HG03280 (cell line): ENCODE results near the gene CDK12.

ENCODE experiments used
- ATAC-seq: cut with Tn5 transposase; IDR thresholded peaks from one replicate; pipeline ENCODE4 v1.9.1; 2021; ENCODE audit warnings: mild to moderate bottlenecking, moderate library complexity; ENCODE audit not compliant: unreplicated experiment

CDK12 gene

GRCh38 chr17:39548494-39549225 lies 87.4 kb downstream of the CDK12 start:
- no peak for ATAC-seq

GRCh38 chr17:39549747-39550573 lies 88.7 kb downstream of the CDK12 start:
- ATAC-seq, result no peak

DNA sequence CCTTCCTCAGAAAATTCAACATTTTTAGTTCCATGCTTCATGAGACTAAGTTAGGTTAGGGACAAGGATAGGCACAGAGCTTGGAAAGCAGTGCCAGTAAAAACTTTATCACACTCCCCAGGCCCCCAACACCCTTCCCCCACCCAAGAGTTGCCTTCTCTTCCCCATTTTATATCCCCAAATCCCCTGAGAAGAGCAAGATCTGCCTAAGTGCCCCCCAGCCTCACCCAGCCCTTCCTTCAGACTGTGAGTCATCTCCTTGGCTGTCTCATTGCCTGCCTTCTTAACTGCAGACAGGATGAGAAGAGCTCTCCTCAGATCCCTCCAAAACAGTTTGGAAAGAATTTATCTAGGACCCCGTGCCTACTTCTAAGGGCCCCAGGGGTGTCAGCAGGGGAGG lies 90.6 kb downstream of the CDK12 start:
- no peak for ATAC-seq

GRCh38 chr17:39553341-39553945 lies 92.2 kb downstream of the CDK12 start:
- no peak for ATAC-seq

GRCh38 chr17:39555368-39555767 lies 94.1 kb downstream of the CDK12 start:
- no peak for ATAC-seq

DNA sequence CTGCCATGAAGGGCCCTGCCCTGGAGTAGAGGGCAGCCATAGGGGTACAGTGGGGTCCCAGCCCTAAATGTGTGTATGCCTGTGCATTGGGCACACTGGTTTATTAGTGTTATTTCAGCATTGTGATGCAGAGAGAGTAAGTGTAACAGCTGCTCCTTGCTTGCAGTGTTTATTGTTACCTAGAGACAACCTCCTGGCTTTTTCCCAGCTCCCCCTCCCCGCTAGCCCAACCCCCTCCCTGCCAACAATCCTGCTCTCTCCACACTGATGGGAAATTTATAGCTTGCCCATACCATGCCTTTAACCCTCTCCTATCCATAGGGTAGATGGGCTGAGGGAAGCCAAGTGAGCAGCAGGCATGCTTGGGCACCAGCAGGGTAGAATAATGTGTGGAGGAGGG lies 95.1 kb downstream of the CDK12 start:
- ATAC-seq, result no peak

DNA sequence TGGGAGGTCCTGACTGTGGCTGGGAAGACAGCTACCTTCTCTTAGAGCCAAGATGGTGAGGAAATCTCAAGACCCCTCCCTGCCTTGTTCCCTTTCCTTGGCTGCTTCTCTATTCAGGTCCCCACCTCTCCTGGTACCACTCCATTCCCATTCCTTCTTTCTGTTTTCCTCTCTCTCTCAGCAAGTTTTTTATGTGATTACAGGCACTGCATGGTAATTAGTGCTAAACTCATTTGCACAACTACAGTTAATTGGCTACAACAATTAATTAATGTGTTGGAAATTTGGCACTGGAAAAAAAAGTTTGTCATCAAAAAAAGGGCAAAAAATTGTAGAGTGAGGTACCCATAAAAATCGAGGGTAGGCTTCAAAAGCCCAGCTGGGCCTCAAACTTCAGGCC lies 101.1 kb downstream of the CDK12 start:
- ATAC-seq, result no peak

DNA sequence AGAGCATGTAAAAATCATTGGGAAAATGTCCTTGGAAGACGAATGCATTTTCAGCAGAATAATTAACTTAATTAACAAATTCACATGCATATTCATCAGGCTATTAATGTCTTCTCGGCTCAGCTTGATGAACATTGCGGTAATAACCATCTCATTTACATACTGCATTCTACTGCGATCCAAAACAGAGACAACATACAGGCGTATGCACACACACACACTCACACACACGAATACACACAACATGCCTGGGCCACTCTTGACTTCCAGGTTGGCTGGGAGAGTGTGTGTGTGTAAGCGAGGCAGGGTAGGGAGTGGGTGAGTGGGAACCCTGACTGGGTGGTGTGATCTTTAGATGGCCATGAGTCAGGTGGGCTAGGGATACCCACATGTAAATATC lies 101.7 kb downstream of the CDK12 start:
- no peak for ATAC-seq

- ATAC-seq, result no peak
Measured at GRCh38 chr17:39563476-39563875, 102.2 kb downstream of the CDK12 start.

DNA sequence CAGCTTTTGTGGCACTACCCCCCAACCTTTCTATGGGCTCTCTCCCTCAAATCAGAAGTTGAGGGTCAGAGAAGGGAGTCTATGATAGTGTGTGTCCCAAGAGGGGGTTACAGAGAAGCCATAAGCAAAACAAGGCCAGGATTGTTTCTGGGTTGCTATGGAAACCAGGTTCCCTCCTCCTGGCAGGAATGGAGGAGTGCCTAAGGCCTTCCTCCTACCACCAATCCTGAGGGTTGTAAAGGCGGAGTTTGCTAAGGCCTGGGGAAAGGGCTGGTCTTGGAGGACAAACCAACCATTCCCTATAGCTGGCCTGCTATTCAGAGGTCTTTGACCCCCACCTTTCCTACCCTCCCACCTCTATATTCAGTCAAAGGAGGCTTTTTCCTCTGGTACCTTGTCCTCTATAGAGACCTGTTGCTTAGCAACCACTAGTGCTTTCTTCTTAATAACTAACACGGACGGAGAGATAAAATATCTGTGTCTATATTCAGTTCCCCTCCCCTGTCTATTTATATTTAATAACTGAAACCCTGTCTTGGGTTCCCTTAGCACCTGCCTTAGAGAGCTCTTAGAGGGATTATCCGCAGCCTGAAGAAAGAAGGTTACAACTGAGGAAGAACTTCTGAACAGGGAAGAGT lies 103.0 kb downstream of the CDK12 start:
- no peak for ATAC-seq

DNA sequence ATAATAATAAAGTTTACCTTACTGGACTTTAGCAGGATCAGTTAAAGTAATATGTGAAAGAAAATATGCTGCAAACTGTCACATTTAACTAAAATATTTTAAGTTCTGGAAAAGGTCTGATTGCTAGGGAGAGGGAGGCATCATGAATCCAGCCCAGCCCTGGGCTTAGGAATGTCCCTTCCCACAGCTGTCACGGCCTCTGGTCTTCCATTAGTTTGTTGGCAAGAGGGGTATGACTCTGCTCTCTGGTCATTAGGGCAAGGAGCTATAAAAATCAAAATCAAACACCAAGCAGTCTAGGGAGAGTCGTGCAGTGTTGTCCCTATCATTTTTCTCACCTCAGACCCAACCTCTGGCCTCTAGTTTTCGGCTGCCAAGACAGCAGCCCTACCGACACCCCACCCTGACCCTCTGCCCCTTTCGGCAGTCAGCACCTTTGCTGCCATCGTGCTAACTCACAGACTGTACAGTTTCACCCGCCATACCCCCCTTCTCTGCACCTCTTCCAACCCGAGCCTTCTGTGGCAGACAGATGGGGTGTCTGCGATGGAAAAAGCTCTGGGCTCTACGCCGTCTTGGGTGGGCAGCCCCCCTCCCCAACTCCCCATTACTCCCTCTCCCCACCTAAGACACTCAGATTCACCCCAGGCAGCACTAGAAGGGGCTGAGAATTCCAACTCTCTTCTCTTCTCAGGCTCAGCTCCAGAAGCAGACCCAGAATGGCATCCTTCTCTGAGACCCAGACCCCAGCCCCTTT lies 105.0 kb downstream of the CDK12 start:
- no peak for ATAC-seq

- ATAC-seq, result no peak
Measured at GRCh38 chr17:39568702-39569101, 107.4 kb downstream of the CDK12 start.

- ATAC-seq, result no peak
Measured at GRCh38 chr17:39569126-39569525, 107.8 kb downstream of the CDK12 start.

DNA sequence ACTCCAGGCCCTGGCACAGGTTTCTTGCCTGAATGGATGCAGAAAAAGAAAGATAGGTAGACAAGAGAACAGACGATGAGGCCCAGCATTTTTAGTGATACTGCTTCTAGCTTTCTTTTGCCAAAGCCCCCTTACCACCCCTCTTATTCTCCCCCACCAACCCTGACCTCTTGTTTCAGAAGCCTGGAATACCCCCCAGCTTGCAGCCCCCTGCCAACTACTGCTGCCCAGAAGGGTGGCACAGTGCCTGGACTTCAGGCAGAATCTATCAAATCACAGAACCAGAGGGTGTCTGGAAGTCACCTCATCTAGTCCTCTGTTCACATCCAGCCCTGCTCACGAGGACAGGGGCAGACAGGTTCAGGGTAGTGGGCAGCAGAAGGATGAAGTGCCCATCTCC lies 110.8 kb downstream of the CDK12 start:
- ATAC-seq, result no peak

GRCh38 chr17:39573447-39574298 lies 112.4 kb downstream of the CDK12 start:
- ATAC-seq, result no peak

DNA sequence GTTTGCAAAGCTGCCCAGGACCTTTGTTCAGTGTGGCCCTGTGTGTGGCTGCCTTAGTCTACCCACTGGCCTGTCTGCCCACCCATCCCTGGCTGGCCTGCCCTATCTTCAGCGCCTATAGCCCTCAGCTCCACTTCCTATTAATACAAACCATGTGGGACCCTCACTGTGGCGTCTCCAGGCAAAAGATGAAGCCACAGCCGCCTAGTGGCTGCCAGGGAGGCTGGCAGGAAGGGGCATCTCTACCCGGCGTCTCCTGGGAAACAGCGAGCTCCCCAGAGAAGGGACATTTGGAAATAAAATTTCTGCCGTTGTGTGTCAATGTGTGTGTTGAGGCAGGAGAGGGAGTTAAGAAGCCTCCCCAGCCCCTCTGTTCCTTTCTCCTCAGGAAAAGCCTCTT lies 114.9 kb downstream of the CDK12 start:
- no peak for ATAC-seq

GRCh38 chr17:39578272-39578671 lies 117.0 kb downstream of the CDK12 start:
- no peak for ATAC-seq

- no peak for ATAC-seq
Measured at GRCh38 chr17:39579318-39580081, 118.2 kb downstream of the CDK12 start.

- no peak for ATAC-seq
Measured at GRCh38 chr17:39580082-39580468, 118.8 kb downstream of the CDK12 start.
